ENCODE data around the gene USP40. TPM values are rescaled to one million over a fixed set of nuclear protein-coding genes. Genes with fewer than 3 reads are reported as not detected.

Gene USP40
- total and polyA plus RNA-seq, 4 experiments from 2014 or later, result 4.4 to 21.6 (median 11.7) TPM

DNA sequence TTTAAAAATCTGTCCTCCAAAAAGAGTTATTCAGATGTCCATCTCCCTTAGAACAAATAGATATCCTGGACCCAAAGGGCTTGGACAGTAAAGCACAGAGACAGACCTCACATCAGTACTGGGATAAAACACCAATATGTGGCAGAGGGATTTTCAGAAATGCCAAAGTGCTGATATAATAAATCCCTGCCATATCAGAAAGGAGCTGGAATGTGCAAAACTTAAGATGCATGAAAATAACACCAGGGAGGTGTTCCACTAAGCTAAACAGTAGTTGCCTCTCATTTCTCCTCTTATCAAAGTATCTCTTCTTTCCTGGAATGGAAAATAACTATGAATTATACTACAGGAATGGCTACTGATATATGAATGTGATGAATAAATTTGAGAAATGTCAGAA is 13.2 kb downstream of the USP40 start:
- H3K27me3 ChIP-seq (ENCODE audit: insufficient read depth, low read length), result no peaks in the 10 kb centered on the region
- peaks cover 9% of the 10 kb centered on the region for H3K36me3 ChIP-seq (ENCODE audit: insufficient read depth, low read length)
- H3K4me3 Mint-ChIP-seq, result no peak overlapping the region
- peaks cover 37 to 46% of the 10 kb centered on the region in 2 donors for H3K36me3 Mint-ChIP-seq
- no peaks in the 10 kb centered on the region for H3K4me1 ChIP-seq (ENCODE audit: insufficient read depth, low read length)
- no peaks in the 10 kb centered on the region for H3K9me3 ChIP-seq (ENCODE audit: control insufficient read depth in 1 of 2, low read length in 2 of 2)
- ChIA-PET CTCF (ENCODE audit: partially characterized antibody) (no interaction called here), POLR2A (ENCODE audit: partially characterized antibody) (interaction anchor here (0.8 kb wide), 1 partner anchor 13 kb away, joined by 3 read pairs; no protein-coding TSS in a partner anchor)
- H3K27me3 Mint-ChIP-seq, result no peaks in the 10 kb centered on the region
- DNase-seq, result no peak
- H3K27ac ChIP-seq (ENCODE audit: low read depth, low read length), result no peak overlapping the region
- H3K9me3 Mint-ChIP-seq, result no peaks in the 10 kb centered on the region
- no peak overlapping the region for H3K27ac Mint-ChIP-seq
- intact Hi-C loops (cut with micrococcal nuclease), result no loop called here
- no peak overlapping the region for H3K4me3 ChIP-seq (ENCODE audit: low read length in 2 of 2)
- peaks cover 0 to 6% (median 3%) of the 10 kb centered on the region in 4 donors for H3K4me1 Mint-ChIP-seq

GRCh38 chr2:233551491-233551890 is 15.1 kb downstream of the USP40 start:
- POLR2A ChIA-PET (ENCODE audit: partially characterized antibody), result no interaction called here

DNA sequence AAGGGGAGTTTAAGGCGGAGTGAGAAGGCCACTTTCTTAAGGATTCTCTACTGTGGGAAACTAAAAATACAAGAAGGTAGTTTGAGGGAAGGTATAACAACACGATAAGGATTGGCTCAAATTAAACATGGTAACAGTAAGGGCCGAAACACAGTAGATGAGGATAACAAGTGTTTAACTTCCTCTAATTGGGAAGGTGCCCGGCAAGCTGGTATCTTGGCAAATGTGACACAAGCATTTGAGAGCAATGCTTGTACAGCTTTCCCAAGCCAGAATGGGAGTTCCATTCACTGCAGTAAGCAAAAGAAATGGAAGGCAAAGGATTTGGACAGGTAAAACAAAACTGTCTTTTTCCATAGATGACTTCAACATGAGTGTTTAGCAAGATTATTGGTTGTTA is 19.8 kb downstream of the USP40 start:
- H3K27me3 Mint-ChIP-seq, result no peaks in the 10 kb centered on the region
- H3K4me3 ChIP-seq (ENCODE audit: low read length in 2 of 2), result no peak overlapping the region
- peaks cover 5% of the 10 kb centered on the region for H3K36me3 ChIP-seq (ENCODE audit: insufficient read depth, low read length)
- no peak overlapping the region for H3K27ac Mint-ChIP-seq
- peaks cover 44 to 46% of the 10 kb centered on the region in 2 donors for H3K36me3 Mint-ChIP-seq
- POLR2A ChIA-PET (ENCODE audit: partially characterized antibody), result no interaction called here
- no peak for DNase-seq
- intact Hi-C loops (cut with micrococcal nuclease), result no loop called here
- H3K4me3 Mint-ChIP-seq, result no peak overlapping the region
- peaks cover 0 to 1% (median 0%) of the 10 kb centered on the region in 4 donors for H3K4me1 Mint-ChIP-seq
- no peak overlapping the region for H3K27ac ChIP-seq (ENCODE audit: low read depth, low read length)
- H3K9me3 Mint-ChIP-seq, result no peaks in the 10 kb centered on the region
- no peaks in the 10 kb centered on the region for H3K9me3 ChIP-seq (ENCODE audit: control insufficient read depth in 1 of 2, low read length in 2 of 2)
- CTCF ChIA-PET (ENCODE audit: partially characterized antibody), result no interaction called here
- H3K27me3 ChIP-seq (ENCODE audit: insufficient read depth, low read length), result no peaks in the 10 kb centered on the region
- no peaks in the 10 kb centered on the region for H3K4me1 ChIP-seq (ENCODE audit: insufficient read depth, low read length)

More at GRCh38 chr2:233551491-233551890, 15.1 kb downstream of the USP40 start:
- H3K27me3 ChIP-seq (ENCODE audit: insufficient read depth, low read length), result no peaks in the 10 kb centered on the region
- no peaks in the 10 kb centered on the region for H3K4me1 Mint-ChIP-seq
- H3K27ac ChIP-seq (ENCODE audit: low read depth, low read length), result no peak overlapping the region
- no peak overlapping the region for H3K4me3 ChIP-seq (ENCODE audit: low read length in 2 of 2)
- no peaks in the 10 kb centered on the region for H3K9me3 Mint-ChIP-seq
- H3K36me3 Mint-ChIP-seq, result peaks cover 33 to 45% of the 10 kb centered on the region in 2 donors
- H3K9me3 ChIP-seq (ENCODE audit: control insufficient read depth in 1 of 2, low read length in 2 of 2), result no peaks in the 10 kb centered on the region
- H3K4me3 Mint-ChIP-seq, result no peak overlapping the region
- H3K36me3 ChIP-seq (ENCODE audit: insufficient read depth, low read length), result peaks cover 9% of the 10 kb centered on the region
- intact Hi-C loops (cut with micrococcal nuclease), result no loop called here
- no peak for DNase-seq
- CTCF ChIA-PET (ENCODE audit: partially characterized antibody), result no interaction called here
- no peaks in the 10 kb centered on the region for H3K27me3 Mint-ChIP-seq
- no peaks in the 10 kb centered on the region for H3K4me1 ChIP-seq (ENCODE audit: insufficient read depth, low read length)
- no peak overlapping the region for H3K27ac Mint-ChIP-seq

DNA sequence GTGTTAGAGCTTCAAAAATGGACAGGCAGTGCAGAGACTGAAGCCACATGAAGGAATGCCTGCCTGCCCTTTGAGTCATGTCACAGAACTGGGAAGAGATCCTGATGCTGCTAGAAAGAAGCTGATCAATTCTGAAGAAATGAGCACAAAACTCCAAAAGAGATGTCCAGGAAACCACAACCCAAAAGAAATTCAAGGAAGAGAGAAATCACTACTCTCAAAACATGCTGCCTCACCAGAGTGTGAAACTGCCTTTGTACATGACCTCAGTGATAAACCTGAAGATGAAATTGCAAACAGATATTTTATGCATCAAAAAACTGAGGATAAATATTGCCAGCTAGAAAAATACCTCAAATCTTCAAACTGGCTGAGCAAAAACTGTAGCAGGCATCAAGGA is 20.5 kb downstream of the USP40 start:
- Histone ChIP-seq H3K4me1 (ENCODE audit: insufficient read depth, low read length) (no peaks in the 10 kb centered on the region), H3K36me3 (ENCODE audit: insufficient read depth, low read length) (peaks cover 5% of the 10 kb centered on the region), H3K27me3 (ENCODE audit: insufficient read depth, low read length) (no peaks in the 10 kb centered on the region), H3K27ac (ENCODE audit: low read depth, low read length) (no peak overlapping the region), H3K4me3 (ENCODE audit: low read length in 2 of 2) (no peak overlapping the region), H3K9me3 (ENCODE audit: control insufficient read depth in 1 of 2, low read length in 2 of 2) (no peaks in the 10 kb centered on the region)
- peaks cover 0 to 1% (median 0%) of the 10 kb centered on the region in 4 donors for H3K4me1 Mint-ChIP-seq
- POLR2A ChIA-PET (ENCODE audit: partially characterized antibody), result no interaction called here
- intact Hi-C loops (cut with micrococcal nuclease), result no loop called here
- H3K27me3 Mint-ChIP-seq, result no peaks in the 10 kb centered on the region
- no peak overlapping the region for H3K27ac Mint-ChIP-seq
- no peak overlapping the region for H3K4me3 Mint-ChIP-seq
- no peaks in the 10 kb centered on the region for H3K9me3 Mint-ChIP-seq
- CTCF ChIA-PET (ENCODE audit: partially characterized antibody), result no interaction called here
- DNase-seq, result no peak
- peaks cover 43 to 47% of the 10 kb centered on the region in 2 donors for H3K36me3 Mint-ChIP-seq

DNA sequence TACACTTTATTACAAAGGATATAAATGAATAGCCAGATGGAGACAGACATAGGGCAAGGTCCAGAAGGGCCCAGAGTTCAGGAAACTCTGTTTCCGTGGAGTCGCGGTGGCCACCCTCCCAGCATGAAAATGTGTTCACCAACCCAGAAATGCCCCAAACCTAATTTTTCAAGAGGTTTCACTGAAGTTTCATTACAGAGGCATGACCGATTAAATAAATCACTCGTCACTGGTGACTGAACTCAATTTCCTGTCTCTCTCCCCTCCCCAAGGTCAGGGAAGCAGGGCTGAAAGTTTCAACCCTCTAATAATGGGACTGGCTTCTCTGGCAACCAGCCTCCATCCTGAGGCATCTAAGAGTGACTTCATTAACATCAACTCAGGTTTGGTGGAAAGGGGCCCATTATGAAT is 22.4 kb downstream of the USP40 start:
- Histone ChIP-seq H3K9me3 (ENCODE audit: control insufficient read depth in 1 of 2, low read length in 2 of 2) (no peaks in the 10 kb centered on the region), H3K4me3 (ENCODE audit: low read length in 2 of 2) (no peak overlapping the region), H3K27ac (ENCODE audit: low read depth, low read length) (no peak overlapping the region), H3K36me3 (ENCODE audit: insufficient read depth, low read length) (no peaks in the 10 kb centered on the region), H3K27me3 (ENCODE audit: insufficient read depth, low read length) (no peaks in the 10 kb centered on the region), H3K4me1 (ENCODE audit: insufficient read depth, low read length) (no peaks in the 10 kb centered on the region)
- no peaks in the 10 kb centered on the region for H3K27me3 Mint-ChIP-seq
- H3K4me1 Mint-ChIP-seq, result peaks cover 0 to 1% (median 0%) of the 10 kb centered on the region in 4 donors
- H3K4me3 Mint-ChIP-seq, result no peak overlapping the region
- no peak overlapping the region for H3K27ac Mint-ChIP-seq
- CTCF ChIA-PET (ENCODE audit: partially characterized antibody), result no interaction called here
- POLR2A ChIA-PET (ENCODE audit: partially characterized antibody), result no interaction called here
- intact Hi-C loops (cut with micrococcal nuclease), result no loop called here
- no peak for DNase-seq
- peaks cover 43 to 54% of the 10 kb centered on the region in 2 donors for H3K36me3 Mint-ChIP-seq
- H3K9me3 Mint-ChIP-seq, result no peaks in the 10 kb centered on the region

GRCh38 chr2:233542507-233542906 is 24.1 kb downstream of the USP40 start:
- peaks cover 0 to 1% (median 0%) of the 10 kb centered on the region in 4 donors for H3K4me1 Mint-ChIP-seq
- Histone ChIP-seq H3K4me3 (ENCODE audit: low read length in 2 of 2) (no peak overlapping the region), H3K36me3 (ENCODE audit: insufficient read depth, low read length) (no peaks in the 10 kb centered on the region), H3K27ac (ENCODE audit: low read depth, low read length) (no peak overlapping the region), H3K27me3 (ENCODE audit: insufficient read depth, low read length) (no peaks in the 10 kb centered on the region), H3K9me3 (ENCODE audit: control insufficient read depth in 1 of 2, low read length in 2 of 2) (no peaks in the 10 kb centered on the region), H3K4me1 (ENCODE audit: insufficient read depth, low read length) (no peaks in the 10 kb centered on the region)
- H3K27me3 Mint-ChIP-seq, result no peaks in the 10 kb centered on the region
- POLR2A ChIA-PET (ENCODE audit: partially characterized antibody), result no interaction called here
- H3K4me3 Mint-ChIP-seq, result no peak overlapping the region
- DNase-seq, result no peak
- CTCF ChIA-PET (ENCODE audit: partially characterized antibody), result no interaction called here
- no peak overlapping the region for H3K27ac Mint-ChIP-seq
- H3K36me3 Mint-ChIP-seq, result peaks cover 42 to 56% of the 10 kb centered on the region in 2 donors
- H3K9me3 Mint-ChIP-seq, result no peaks in the 10 kb centered on the region
- intact Hi-C loops (cut with micrococcal nuclease), result no loop called here

DNA sequence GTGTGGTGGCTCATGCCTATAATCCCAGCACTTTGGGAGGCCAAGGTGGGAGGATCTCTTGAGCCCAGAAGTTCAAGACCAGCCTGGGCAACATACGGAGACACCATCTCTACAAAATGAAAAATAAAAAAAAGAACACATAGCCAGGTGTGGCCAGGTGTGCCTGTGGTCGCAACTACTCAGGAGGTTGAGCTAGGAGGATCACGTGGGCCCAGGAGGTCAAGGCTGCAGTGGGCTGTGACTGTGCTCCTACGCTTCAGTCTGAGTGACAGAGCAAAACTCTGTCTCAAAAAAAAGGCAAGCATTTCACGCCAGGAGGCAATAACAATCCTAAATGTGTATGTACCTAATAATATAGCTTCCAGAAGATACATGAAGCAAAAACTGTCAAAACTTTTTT is 27.8 kb downstream of the USP40 start:
- no peak overlapping the region for H3K4me3 Mint-ChIP-seq
- CTCF ChIA-PET (ENCODE audit: partially characterized antibody), result no interaction called here

DNA sequence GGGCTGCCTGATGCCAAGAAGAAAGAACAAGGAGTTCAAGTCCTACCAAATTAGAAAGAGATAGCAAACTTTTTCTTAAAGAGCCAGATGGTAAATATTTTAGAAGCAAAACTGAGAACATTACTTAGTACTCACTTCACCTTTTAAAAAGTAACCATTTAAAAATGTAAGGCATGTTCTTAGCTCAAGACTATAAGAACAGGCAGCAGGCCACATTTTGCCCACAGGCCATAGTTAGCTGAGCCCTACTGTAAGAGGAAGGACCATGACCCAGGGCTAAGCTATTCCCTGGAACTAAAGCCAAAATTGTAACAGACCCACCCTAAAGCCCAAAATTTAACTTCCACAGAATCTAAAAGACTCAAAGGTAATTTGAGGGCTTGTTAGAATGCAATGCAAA is 31.3 kb downstream of the USP40 start:
- intact Hi-C loops (cut with micrococcal nuclease), result no loop called here
- no peaks in the 10 kb centered on the region for H3K4me1 Mint-ChIP-seq
- H3K36me3 Mint-ChIP-seq, result peaks cover 32 to 43% of the 10 kb centered on the region in 2 donors
- H3K27me3 ChIP-seq (ENCODE audit: insufficient read depth, low read length), result no peaks in the 10 kb centered on the region
- DNase-seq, result no peak
- H3K9me3 Mint-ChIP-seq, result no peaks in the 10 kb centered on the region
- no peaks in the 10 kb centered on the region for H3K27me3 Mint-ChIP-seq
- no peak overlapping the region for H3K4me3 ChIP-seq (ENCODE audit: low read length in 2 of 2)
- no peaks in the 10 kb centered on the region for H3K4me1 ChIP-seq (ENCODE audit: insufficient read depth, low read length)
- H3K4me3 Mint-ChIP-seq, result no peak overlapping the region
- POLR2A ChIA-PET (ENCODE audit: partially characterized antibody), result no interaction called here
- no peak overlapping the region for H3K27ac ChIP-seq (ENCODE audit: low read depth, low read length)
- no peaks in the 10 kb centered on the region for H3K36me3 ChIP-seq (ENCODE audit: insufficient read depth, low read length)
- no peaks in the 10 kb centered on the region for H3K9me3 ChIP-seq (ENCODE audit: control insufficient read depth in 1 of 2, low read length in 2 of 2)
- CTCF ChIA-PET (ENCODE audit: partially characterized antibody), result no interaction called here
- H3K27ac Mint-ChIP-seq, result no peak overlapping the region

More for the DNA sequence above, 27.8 kb downstream of the USP40 start:
- no peak for DNase-seq
- intact Hi-C loops (cut with micrococcal nuclease), result no loop called here
- no peaks in the 10 kb centered on the region for H3K27me3 Mint-ChIP-seq
- H3K27ac Mint-ChIP-seq, result no peak overlapping the region
- H3K36me3 ChIP-seq (ENCODE audit: insufficient read depth, low read length), result no peaks in the 10 kb centered on the region
- H3K4me1 ChIP-seq (ENCODE audit: insufficient read depth, low read length), result no peaks in the 10 kb centered on the region
- H3K4me1 Mint-ChIP-seq, result no peaks in the 10 kb centered on the region
- H3K4me3 ChIP-seq (ENCODE audit: low read length in 2 of 2), result no peak overlapping the region
- POLR2A ChIA-PET (ENCODE audit: partially characterized antibody), result no interaction called here
- H3K36me3 Mint-ChIP-seq, result peaks cover 31 to 49% of the 10 kb centered on the region in 2 donors
- H3K9me3 Mint-ChIP-seq, result no peaks in the 10 kb centered on the region
- H3K27ac ChIP-seq (ENCODE audit: low read depth, low read length), result no peak overlapping the region
- H3K9me3 ChIP-seq (ENCODE audit: control insufficient read depth in 1 of 2, low read length in 2 of 2), result no peaks in the 10 kb centered on the region
- H3K27me3 ChIP-seq (ENCODE audit: insufficient read depth, low read length), result no peaks in the 10 kb centered on the region
